HUES48 (cell line): ENCODE results near the gene ZEB2.
A peak's percentile ranks its signal among the peaks of the same experiment; 100 is the strongest.

ENCODE experiments used
- H3K27ac ChIP-seq: one replicate; pipeline ENCODE4 v1.7.0; 2013; ENCODE audit warnings: low read depth, low read length, inconsistent platforms
- H3K27me3 ChIP-seq: 2 replicates; pipeline ENCODE4 v1.6.1; 2013; ENCODE audit warnings: mild to moderate bottlenecking, low read length; ENCODE audit not compliant: control insufficient read depth, insufficient read depth
- H3K36me3 ChIP-seq: 2 replicates; pipeline ENCODE4 v1.6.1; 2013; ENCODE audit warnings: low read length; ENCODE audit not compliant: control insufficient read depth, insufficient read depth
- H3K4me1 ChIP-seq: 2 replicates; pipeline ENCODE4 v1.6.1; 2013; ENCODE audit warnings: mild to moderate bottlenecking, low read length; ENCODE audit not compliant: control insufficient read depth, insufficient read depth
- H3K4me3 ChIP-seq: 2 replicates; pipeline ENCODE4 v1.5.1; 2013; ENCODE audit warnings: mild to moderate bottlenecking, low read depth, low read length
- H3K9ac ChIP-seq: 2 replicates; pipeline ENCODE4 v1.6.1; 2013; ENCODE audit warnings: mild to moderate bottlenecking, low read depth, low read length, moderate library complexity
- H3K9me3 ChIP-seq: 2 replicates; pipeline ENCODE4 v1.6.1; 2013; ENCODE audit warnings: low read length; ENCODE audit not compliant: control insufficient read depth, insufficient read depth

The ZEB2 gene

GRCh38 chr2:144512470-144512869 lies 7.4 kb downstream of the ZEB2 start:
- no peak overlapping the region for H3K4me3 ChIP-seq
- H3K4me1 ChIP-seq, result peaks cover 77% of the 10 kb centered on the region
- H3K9ac ChIP-seq, result no peak overlapping the region
- H3K27ac ChIP-seq, result peak overlapping the region; percentile 92
- H3K9me3 ChIP-seq, result no peaks in the 10 kb centered on the region
- no peaks in the 10 kb centered on the region for H3K36me3 ChIP-seq
- peaks cover 89% of the 10 kb centered on the region for H3K27me3 ChIP-seq

- peaks cover 85% of the 10 kb centered on the region for H3K27me3 ChIP-seq
- peak overlapping the region; percentile 92 for H3K27ac ChIP-seq
Observed at GRCh38 chr2:144511937-144512336, 8.0 kb downstream of the ZEB2 start.

GRCh38 chr2:144511226-144511810 lies 8.6 kb downstream of the ZEB2 start:
- H3K4me3 ChIP-seq, result peak overlapping the region; percentile 40; the same call in 1 of the 2 replicates
- H3K9me3 ChIP-seq, result no peaks in the 10 kb centered on the region
- H3K36me3 ChIP-seq, result no peaks in the 10 kb centered on the region
- peak overlapping the region; percentile 92 for H3K27ac ChIP-seq
- H3K4me1 ChIP-seq, result peaks cover 78% of the 10 kb centered on the region
- H3K9ac ChIP-seq, result no peak overlapping the region
- peaks cover 89% of the 10 kb centered on the region for H3K27me3 ChIP-seq

More at GRCh38 chr2:144511937-144512336, 8.0 kb downstream of the ZEB2 start:
- Histone ChIP-seq H3K9ac (no peak overlapping the region), H3K9me3 (no peaks in the 10 kb centered on the region), H3K36me3 (no peaks in the 10 kb centered on the region), H3K4me1 (peaks cover 78% of the 10 kb centered on the region), H3K4me3 (no peak overlapping the region)

GRCh38 chr2:144510294-144510991 lies 9.5 kb downstream of the ZEB2 start:
- Histone ChIP-seq H3K9me3 (no peaks in the 10 kb centered on the region), H3K4me3 (peak overlapping the region; percentile 40), H3K27ac (peak overlapping the region; percentile 92), H3K4me1 (peaks cover 80% of the 10 kb centered on the region), H3K36me3 (no peaks in the 10 kb centered on the region), H3K27me3 (peaks cover 84% of the 10 kb centered on the region), H3K9ac (0 out of 2 replicates have a peak overlapping the region, but pooled peaks have one; percentile 23)

- H3K27ac ChIP-seq, result peak overlapping the region; percentile 92
- peaks cover 78% of the 10 kb centered on the region for H3K27me3 ChIP-seq
- H3K36me3 ChIP-seq, result no peaks in the 10 kb centered on the region
- H3K9ac ChIP-seq, result no peak overlapping the region
- H3K4me1 ChIP-seq, result peaks cover 79% of the 10 kb centered on the region
- H3K9me3 ChIP-seq, result no peaks in the 10 kb centered on the region
- 0 out of 2 replicates have a peak overlapping the region, but pooled peaks have one; percentile 2 for H3K4me3 ChIP-seq
Observed at GRCh38 chr2:144509879-144510221, 10.1 kb downstream of the ZEB2 start.

GRCh38 chr2:144509001-144509878 lies 10.7 kb downstream of the ZEB2 start:
- Histone ChIP-seq H3K9ac (no peak overlapping the region), H3K27ac (peak overlapping the region; percentile 92), H3K4me3 (0 out of 2 replicates have a peak overlapping the region, but pooled peaks have one; percentile 9), H3K27me3 (peaks cover 71% of the 10 kb centered on the region), H3K9me3 (no peaks in the 10 kb centered on the region), H3K36me3 (no peaks in the 10 kb centered on the region), H3K4me1 (peaks cover 83% of the 10 kb centered on the region)

- Histone ChIP-seq H3K9ac (no peak overlapping the region), H3K9me3 (no peaks in the 10 kb centered on the region), H3K27ac (no peak overlapping the region), H3K36me3 (no peaks in the 10 kb centered on the region), H3K4me1 (peaks cover 83% of the 10 kb centered on the region), H3K4me3 (no peak overlapping the region), H3K27me3 (peaks cover 62% of the 10 kb centered on the region)
Observed at GRCh38 chr2:144508172-144508851, 11.6 kb downstream of the ZEB2 start.

- Histone ChIP-seq H3K36me3 (no peaks in the 10 kb centered on the region), H3K27ac (no peak overlapping the region), H3K9me3 (no peaks in the 10 kb centered on the region), H3K9ac (no peak overlapping the region), H3K4me1 (peaks cover 79% of the 10 kb centered on the region), H3K27me3 (peaks cover 55% of the 10 kb centered on the region), H3K4me3 (no peak overlapping the region)
Observed at GRCh38 chr2:144507441-144508171, 12.3 kb downstream of the ZEB2 start.

- Histone ChIP-seq H3K9ac (no peak overlapping the region), H3K27ac (no peak overlapping the region), H3K4me3 (no peak overlapping the region), H3K36me3 (no peaks in the 10 kb centered on the region), H3K9me3 (no peaks in the 10 kb centered on the region), H3K4me1 (peaks cover 66% of the 10 kb centered on the region), H3K27me3 (peaks cover 36% of the 10 kb centered on the region)
Observed at GRCh38 chr2:144505245-144505831, 14.6 kb downstream of the ZEB2 start.

- peaks cover 28% of the 10 kb centered on the region for H3K27me3 ChIP-seq
- H3K9me3 ChIP-seq, result no peaks in the 10 kb centered on the region
- no peaks in the 10 kb centered on the region for H3K36me3 ChIP-seq
- no peak overlapping the region for H3K9ac ChIP-seq
- peak overlapping the region; percentile 49 for H3K27ac ChIP-seq
- no peak overlapping the region for H3K4me3 ChIP-seq
- H3K4me1 ChIP-seq, result peaks cover 62% of the 10 kb centered on the region
Observed at GRCh38 chr2:144504218-144504641, 15.7 kb downstream of the ZEB2 start.
